ENCODE results near the gene MED13L. TPM values are rescaled to one million over a fixed set of nuclear protein-coding genes. Genes with fewer than 3 reads are reported as not detected.
A peak's percentile ranks its signal among the peaks of the same experiment; 100 is the strongest.

MED13L gene
- total and polyA plus RNA-seq, 2 of the 4 experiments (the other 2 are of a cell fraction) = 17.9 to 49.1 TPM

GRCh38 chr12:116099652-116100432 lies 177.7 kb downstream of the MED13L start:
- TF ChIP-seq SMC3 (IDR thresholded peaks at IDR 0.05; ENCODE audit: low read depth, low read length) (no peak), POLR2A (IDR thresholded peaks at IDR 0.05; ENCODE audit: low read depth, low read length) (no peak), MAFK (IDR thresholded peaks at IDR 0.05; ENCODE audit: low read depth, low read length) (peak; percentile 89)

More at GRCh38 chr12:116099652-116100432, 177.7 kb downstream of the MED13L start:
- no peak overlapping the region for H4K5ac ChIP-seq (ENCODE audit: low read depth, low read length)
- H3K18ac ChIP-seq (ENCODE audit: low read depth, low read length) = no peak overlapping the region
- no peak overlapping the region for H2BK120ac ChIP-seq (ENCODE audit: low read depth, low read length)
- H3K14ac ChIP-seq (replicated peaks; ENCODE audit: low read depth, low read length) = no peak overlapping the region
- intact Hi-C loops (cut with micrococcal nuclease) = no loop called here
- H4K20me1 ChIP-seq (ENCODE audit: insufficient read depth, low read length) = peaks cover 26% of the 10 kb centered on the region
- H3K9me1 ChIP-seq (ENCODE audit: insufficient read depth, low read length) = no peaks in the 10 kb centered on the region; the same call in 1 of the 2 replicates
- no peak overlapping the region for H3K4ac ChIP-seq (ENCODE audit: low read depth, low read length)
- no peak overlapping the region for H2AK9ac ChIP-seq (replicated peaks; ENCODE audit: low read depth, low read length, poor library complexity)
- no peak overlapping the region for H4K8ac ChIP-seq (ENCODE audit: low read depth in 2 of 2, low read length in 2 of 2)
- H3K4me3 ChIP-seq (ENCODE audit: insufficient read depth, low read depth, low read length) = no peak overlapping the region
- H3K27ac ChIP-seq (ENCODE audit: insufficient read depth, low read length) = no peak overlapping the region
- H2AFZ ChIP-seq (replicated peaks; ENCODE audit: low read length, poor library complexity) = no peak overlapping the region
- in situ Hi-C loops (cut with MboI; ENCODE audit: low sequenced_read_pairs) = no loop called here
- no peaks in the 10 kb centered on the region for H3K9me3 ChIP-seq (ENCODE audit: control insufficient read depth, insufficient read depth, low read length)
- H3K4me1 ChIP-seq (ENCODE audit: control insufficient read depth, insufficient read depth, low read length) = peaks cover 4% of the 10 kb centered on the region; the same call in 1 of the 2 replicates
- no TSS peak for BruUV-seq (replicated peaks)
- H3K23ac ChIP-seq (ENCODE audit: low read depth, low read length) = no peak overlapping the region
- dilution Hi-C loops (cut with HindIII; ENCODE audit: low sequenced_read_pairs, unreplicated experiment) = no loop called here
- POLR2A ChIA-PET (ENCODE audit: unreplicated experiment) = no interaction called here
- ATAC-seq (ENCODE audit: low read depth) (no peak), DNase-seq (no peak)
- H2AK5ac ChIP-seq (ENCODE audit: low read depth, low read length) = no peak overlapping the region
- CTCF ChIA-PET = no interaction called here
- 0 out of 2 replicates have a peak, but pooled peaks cover 1% of the 10 kb centered on the region for H3K36me3 ChIP-seq (ENCODE audit: control insufficient read depth, insufficient read depth, low read length)
- H3K9ac ChIP-seq (ENCODE audit: low read depth, low read length) = no peak overlapping the region
- no peak overlapping the region for H2BK20ac ChIP-seq (ENCODE audit: low read depth, low read length)
- no peak overlapping the region for H2BK5ac ChIP-seq (ENCODE audit: low read depth, low read length, poor library complexity, severe bottlenecking)
- 72% methylated on average over 3 of the region's 6 CpGs; no CpG with 5 or more reads in 1 of the 2 experiments for WGBS, 2 experiments (ENCODE audit: extremely low coverage in 2 of 2, insufficient read length in 1 of 2)
- no peaks in the 10 kb centered on the region for H3K27me3 ChIP-seq (ENCODE audit: control insufficient read depth, insufficient read depth, low read length)
- H3K4me2 ChIP-seq (ENCODE audit: low read depth, low read length) = no peak overlapping the region
- H2BK15ac ChIP-seq (ENCODE audit: low read depth, low read length) = no peak overlapping the region
- H3K56ac ChIP-seq (ENCODE audit: extremely low read depth, insufficient read depth, low read length) = no peak overlapping the region
- H4K91ac ChIP-seq (ENCODE audit: insufficient read depth, low read depth, low read length) = no peak overlapping the region
- H3K79me1 ChIP-seq (ENCODE audit: low read depth in 1 of 2, low read length in 2 of 2) = peaks cover 37 to 63% of the 10 kb centered on the region in 2 experiments
